Hepatocyte (in vitro differentiated cells): ENCODE data around the gene VGF. TPM values are rescaled to one million over a fixed set of nuclear protein-coding genes. Genes with fewer than 3 reads are reported as not detected.
A peak's percentile ranks its signal among the peaks of the same experiment; 100 is the strongest.

ENCODE experiments used
- DNase-seq: peaks from one replicate; pipeline ENCODE4 v3.0.0-alpha.2; 2016; ENCODE audit warnings: low spot score
- H2AFZ ChIP-seq: fragments of 200-600 bp; sonication (generic); 2 replicates; pipeline ENCODE4 v1.6.0; 2016; ENCODE audit warnings: antibody characterized with exemption, mild to moderate bottlenecking
- H3K27ac ChIP-seq: fragments of 200-600 bp; sonication (generic); 2 replicates; pipeline ENCODE4 v1.5.1; 2016; ENCODE audit warnings: mild to moderate bottlenecking
- H3K27me3 ChIP-seq: fragments of 200-600 bp; sonication (generic); 2 replicates; pipeline ENCODE4 v1.6.1; 2016
- H3K36me3 ChIP-seq: fragments of 200-600 bp; sonication (generic); replicated peaks from 2 replicates; pipeline ENCODE4 v1.5.1; 2016; ENCODE audit warnings: low read depth; ENCODE audit not compliant: insufficient read depth
- H3K4me1 ChIP-seq: fragments of 200-600 bp; sonication (generic); 2 replicates; pipeline ENCODE4 v1.5.1; 2016; ENCODE audit warnings: mild to moderate bottlenecking, moderate library complexity; ENCODE audit not compliant: insufficient read depth
- H3K4me2 ChIP-seq: fragments of 200-600 bp; sonication (generic); 2 replicates; pipeline ENCODE4 v1.6.0; 2016
- H3K4me3 ChIP-seq: fragments of 200-600 bp; sonication (generic); 2 replicates; pipeline ENCODE4 v1.5.1; 2016; ENCODE audit warnings: mild to moderate bottlenecking
- H3K79me2 ChIP-seq: fragments of 200-600 bp; sonication (generic); 2 replicates; pipeline ENCODE4 v1.6.0; 2017; ENCODE audit warnings: mild to moderate bottlenecking
- H3K9me2 ChIP-seq: fragments of 200-600 bp; sonication (generic); replicated peaks from 2 replicates; pipeline ENCODE4 v1.6.0; 2017; ENCODE audit warnings: mild to moderate bottlenecking; ENCODE audit not compliant: insufficient read depth
- H3K9me3 ChIP-seq: fragments of 200-600 bp; sonication (generic); 2 replicates; pipeline ENCODE4 v1.5.1; 2016; ENCODE audit warnings: low read depth, mild to moderate bottlenecking
- H4K20me1 ChIP-seq: fragments of 200-600 bp; sonication (generic); 2 replicates; pipeline ENCODE4 v1.6.0; 2016; ENCODE audit warnings: mild to moderate bottlenecking; ENCODE audit not compliant: insufficient read depth, poor library complexity, severe bottlenecking
- CTCF ChIP-seq: fragments of 200-600 bp; sonication (generic); IDR thresholded peaks from 2 replicates; pipeline ENCODE4 v1.5.1; 2016; ENCODE audit warnings: antibody characterized with exemption, mild to moderate bottlenecking; ENCODE audit not compliant: poor library complexity
- EZH2 ChIP-seq: fragments of 200-600 bp; sonication (generic); IDR thresholded peaks from 2 replicates; pipeline ENCODE4 v1.6.1; 2016; ENCODE audit warnings: antibody characterized with exemption, mild to moderate bottlenecking, borderline replicate concordance
- EZH2phosphoT487 ChIP-seq: fragments of 200-600 bp; sonication (generic); IDR thresholded peaks from one replicate; pipeline ENCODE4 v1.6.1; 2018; ENCODE audit warnings: antibody characterized with exemption, mild to moderate bottlenecking, low read depth, moderate library complexity; ENCODE audit not compliant: unreplicated experiment, severe bottlenecking
- WGBS: methylation state at CpG from one replicate; pipeline ENCODE4 v1.1.6; 2016; ENCODE audit warnings: low lambda C conversion rate; ENCODE audit errors: missing lambda C conversion rate; 5-methylcytosine and 5-hydroxymethylcytosine counted together
- polyA plus RNA-seq: library from polyadenylated mRNA; unstranded; fragments of >200 nt; fragmentation: Nextera tagmentation; extraction: Ambion mirVana; gene quantifications from 2 replicates; pipeline ENCODE4 v1.2.1, GENCODE V29; 2016
- total RNA-seq: library from RNA; depleted of rRNA; stranded (reverse); fragments of >200 nt; gene quantifications from 2 replicates; pipeline ENCODE4 v1.2.3, GENCODE V29; 2014

Gene VGF
- total and polyA plus RNA-seq, 2 experiments from 2014 or later = 0.19 to 0.30 TPM

GRCh38 chr7:101174322-101174854, 9.0 kb upstream of the VGF start:
- Histone ChIP-seq H3K27me3 (peaks cover 97% of the 10 kb centered on the region), H3K27ac (no peak overlapping the region), H3K4me1 (peaks cover 20% of the 10 kb centered on the region), H3K79me2 (no peaks in the 10 kb centered on the region), H3K9me2 (no peaks in the 10 kb centered on the region), H2AFZ (no peak overlapping the region), H3K4me2 (no peak overlapping the region), H3K9me3 (no peaks in the 10 kb centered on the region), H3K4me3 (no peak overlapping the region), H3K36me3 (no peaks in the 10 kb centered on the region), H4K20me1 (no peaks in the 10 kb centered on the region)
- WGBS = 8% methylated on average over 27 of the region's 28 CpGs
- DNase-seq = no peak
- peak; percentile 76 for TF ChIP-seq EZH2
- no peak for TF ChIP-seq EZH2phosphoT487

DNA sequence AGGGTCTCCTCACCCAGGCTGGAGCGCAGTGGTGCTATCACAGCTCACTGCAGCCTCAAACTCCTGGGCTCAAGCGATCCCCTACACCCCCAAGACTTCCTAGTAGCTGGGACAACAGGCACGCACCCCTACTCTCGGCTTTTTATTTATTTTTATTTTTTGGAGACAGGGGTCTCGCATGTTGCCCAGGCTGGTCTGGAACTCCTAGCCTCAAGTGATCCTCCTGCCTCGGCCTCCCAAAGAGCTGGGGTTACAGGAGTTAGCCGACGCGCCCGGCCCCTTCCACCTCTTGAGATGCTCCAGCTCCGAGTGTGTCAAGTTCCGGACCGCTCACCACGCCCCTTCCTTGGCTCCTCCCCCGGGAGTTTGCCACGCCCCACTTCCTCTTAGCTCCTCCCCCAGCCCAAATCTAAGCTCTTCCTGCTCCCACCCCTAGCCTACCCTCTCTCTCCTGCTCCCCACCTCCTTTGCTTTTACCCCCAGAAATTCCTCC, 8.4 kb upstream of the VGF start:
- H3K27ac ChIP-seq = no peak overlapping the region
- H3K79me2 ChIP-seq = no peaks in the 10 kb centered on the region
- no peaks in the 10 kb centered on the region for H3K9me3 ChIP-seq
- DNase-seq = no peak
- no peaks in the 10 kb centered on the region for H3K36me3 ChIP-seq
- 13% methylated on average over 11 of the region's 16 CpGs for WGBS
- H3K27me3 ChIP-seq = peaks cover 97% of the 10 kb centered on the region
- TF ChIP-seq CTCF = no peak
- TF ChIP-seq EZH2phosphoT487 = peak; percentile 17
- peak overlapping the region; percentile 68 for H3K4me2 ChIP-seq
- no peaks in the 10 kb centered on the region for H4K20me1 ChIP-seq
- no peak overlapping the region for H3K4me3 ChIP-seq
- peaks cover 20% of the 10 kb centered on the region for H3K4me1 ChIP-seq
- H3K9me2 ChIP-seq = no peaks in the 10 kb centered on the region
- H2AFZ ChIP-seq = no peak overlapping the region

GRCh38 chr7:101172854-101173751, 7.7 kb upstream of the VGF start:
- WGBS = 6% methylated on average over 49 of the region's 53 CpGs
- H4K20me1 ChIP-seq = no peaks in the 10 kb centered on the region
- peaks cover 20% of the 10 kb centered on the region for H3K4me1 ChIP-seq
- peak overlapping the region; percentile 70 for H3K4me2 ChIP-seq
- no peak overlapping the region for H3K4me3 ChIP-seq
- TF ChIP-seq CTCF (no peak), EZH2phosphoT487 (peak; percentile 14), EZH2 (no peak)
- H3K27ac ChIP-seq = no peak overlapping the region
- H3K79me2 ChIP-seq = no peaks in the 10 kb centered on the region
- no peaks in the 10 kb centered on the region for H3K36me3 ChIP-seq
- peak; percentile 46 for DNase-seq
- no peak overlapping the region for H2AFZ ChIP-seq
- peaks cover 98% of the 10 kb centered on the region for H3K27me3 ChIP-seq
- no peaks in the 10 kb centered on the region for H3K9me2 ChIP-seq
- no peaks in the 10 kb centered on the region for H3K9me3 ChIP-seq
